ENCODE data around the gene SEC31B.

SEC31B gene

DNA sequence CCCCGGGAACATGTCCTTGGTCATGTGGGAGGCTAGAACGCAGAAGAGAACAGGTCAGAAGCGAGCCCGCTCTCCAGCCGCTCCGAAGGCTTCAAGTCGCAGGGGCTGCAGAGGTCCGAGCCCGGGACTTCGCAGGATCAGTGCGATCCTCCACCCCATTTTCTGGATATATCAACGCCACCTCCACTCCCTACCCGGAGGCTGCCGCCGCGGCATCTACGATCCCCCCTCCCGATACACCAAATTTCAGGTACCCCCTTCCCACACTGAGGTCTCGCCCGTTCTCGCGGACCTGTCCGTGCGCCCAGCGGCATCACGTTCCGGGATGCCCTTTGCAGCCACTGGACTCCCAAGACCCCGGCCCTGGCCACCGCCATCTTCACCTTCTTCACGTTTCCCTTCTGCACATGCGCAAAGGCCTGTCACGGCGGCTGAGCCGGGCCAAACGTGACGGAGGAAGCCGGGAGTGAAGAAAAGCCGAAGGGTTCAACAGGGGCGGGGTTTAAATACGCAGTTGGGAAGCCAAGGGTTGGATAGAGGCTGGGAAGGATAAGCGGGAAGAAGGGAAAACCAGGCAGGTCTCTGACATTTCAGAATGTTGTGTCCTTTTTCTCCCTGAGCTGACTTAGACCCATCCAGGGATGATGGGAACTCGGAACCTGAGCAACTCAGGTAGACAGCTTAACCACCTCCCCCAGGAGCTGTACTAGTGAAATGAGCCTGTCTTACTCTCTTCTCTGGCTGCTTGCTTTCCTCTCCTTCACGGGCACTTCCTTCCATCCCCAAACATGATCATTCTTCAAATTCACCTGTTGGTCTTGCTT is 10.0 kb upstream of the SEC31B start, which contains the start of gene NDUFB8:
Gene NDUFB8, minus strand, starts transcription at position 397 of the 824 bp plus-strand sequence. Its CDS starts 20 bp downstream, at position 377.
- peak; percentile 81 for DNase-seq

DNA sequence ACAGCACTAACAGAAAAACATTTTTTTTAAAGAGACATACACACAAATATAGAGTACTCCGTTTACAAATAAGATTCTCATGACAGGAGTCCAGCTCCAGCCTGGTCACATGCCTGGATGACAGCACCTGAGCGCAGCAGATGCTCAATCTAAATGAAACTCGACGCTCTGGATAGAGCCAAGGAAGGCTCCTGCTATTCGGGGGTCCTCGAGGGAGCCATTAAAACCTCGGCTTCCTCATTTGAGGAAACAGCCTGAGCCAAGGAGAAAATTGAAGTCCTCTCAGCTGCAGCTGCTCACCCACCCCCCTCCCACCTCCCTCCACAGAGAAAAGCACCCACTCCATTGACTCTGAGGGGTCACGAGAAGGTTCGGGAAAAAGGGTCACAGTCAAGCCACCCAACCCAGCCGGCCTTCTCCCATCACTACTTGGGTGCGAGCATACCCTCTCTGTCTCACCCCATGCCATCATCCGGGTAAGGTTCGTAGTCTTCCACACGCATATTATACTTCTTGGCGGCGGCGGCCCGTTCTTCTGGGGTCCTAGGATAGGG is 9.3 kb upstream of the SEC31B start:
- no peak for DNase-seq

DNA sequence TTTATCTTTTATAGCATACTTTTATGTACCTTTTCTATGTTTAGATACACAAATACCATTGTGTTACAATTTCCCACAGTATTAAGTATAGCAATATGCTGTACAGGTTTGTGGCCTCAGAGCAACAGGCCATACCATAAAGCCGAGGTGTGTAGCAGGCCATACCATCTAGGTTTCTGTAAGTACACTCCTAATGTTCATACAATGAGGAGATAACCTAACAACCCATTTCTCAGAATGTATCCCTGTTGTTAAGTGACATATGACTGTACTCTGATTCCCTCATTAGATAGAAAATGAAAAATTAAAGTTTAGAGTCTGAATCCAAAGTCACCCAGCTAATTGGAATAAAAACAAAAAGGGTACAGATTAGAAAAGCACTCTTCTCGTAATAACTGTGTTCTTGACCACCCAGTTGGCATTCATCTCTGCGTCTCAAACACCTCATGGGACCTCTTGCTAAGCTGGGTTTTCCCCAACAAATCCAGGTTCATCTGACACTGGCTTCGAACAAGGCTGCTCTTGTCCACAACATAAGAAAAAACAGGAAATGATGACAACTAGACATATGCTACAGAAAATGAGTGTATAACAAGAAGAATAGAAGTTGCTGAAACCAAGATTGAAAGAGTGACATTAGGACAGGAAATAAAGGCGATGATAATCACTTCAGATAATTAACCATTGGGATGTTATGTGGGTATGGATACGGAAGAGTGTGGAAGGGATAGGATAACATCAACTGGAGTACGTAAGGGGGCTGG is 8.6 kb upstream of the SEC31B start:
- DNase-seq: peak; percentile 11

DNA sequence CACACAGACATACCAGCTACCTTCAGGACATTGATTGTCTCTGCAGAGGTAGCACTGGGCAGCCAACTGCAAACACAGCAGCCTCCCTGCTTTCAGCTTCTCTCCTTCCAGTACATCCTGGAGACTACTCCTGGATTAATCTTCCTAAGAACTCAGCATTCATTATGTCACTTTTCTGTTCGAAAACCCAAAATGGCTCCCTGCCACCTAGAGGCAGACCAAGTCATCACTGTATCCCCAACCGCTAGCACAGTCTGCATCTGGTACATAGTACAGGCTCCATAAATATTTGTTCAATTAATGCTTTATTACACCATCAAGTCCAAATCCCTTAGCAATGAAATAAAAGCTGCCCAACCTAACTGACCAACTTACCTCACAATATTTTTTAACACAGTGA is 5.0 kb upstream of the SEC31B start:
- DNase-seq: no peak

DNA sequence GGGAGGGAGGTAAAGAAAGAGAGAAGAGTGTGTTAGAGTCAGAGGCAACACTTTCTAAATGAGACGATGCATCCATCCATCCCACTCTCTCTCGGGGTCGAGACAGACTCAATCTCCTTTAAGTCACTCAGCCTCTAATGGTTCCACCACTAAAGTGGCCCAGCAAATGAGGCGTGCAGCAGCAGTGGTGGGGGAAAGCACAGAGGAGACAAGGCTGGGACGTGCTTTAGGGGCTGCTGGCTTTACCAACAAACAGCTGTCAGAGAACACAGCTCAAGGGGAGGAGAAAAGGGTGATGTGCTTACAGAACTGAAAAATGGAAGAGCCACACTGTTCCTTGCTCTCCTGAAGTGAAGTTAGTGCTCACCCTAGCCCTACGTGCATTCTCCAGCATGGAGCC is 4.5 kb upstream of the SEC31B start:
- no peak for DNase-seq

DNA sequence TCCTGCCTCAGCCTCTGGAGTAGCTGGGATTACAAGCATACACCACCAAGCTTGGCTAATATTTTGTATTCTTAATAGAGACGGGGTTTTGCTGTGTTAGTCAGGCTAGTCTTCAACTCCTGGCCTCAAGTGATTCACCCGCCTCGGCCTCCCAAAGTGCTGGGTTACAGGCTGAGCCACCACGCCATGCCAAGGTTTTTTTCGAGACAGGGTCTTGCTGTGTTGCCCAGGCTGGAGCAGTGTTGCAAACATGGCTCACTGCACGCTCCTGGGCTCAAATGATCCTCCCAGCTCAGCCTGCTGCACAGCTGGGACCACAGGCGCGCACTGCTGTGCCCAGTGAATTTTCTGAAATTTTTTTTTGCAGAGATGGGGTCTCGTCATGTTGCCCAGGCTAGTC is 3.3 kb upstream of the SEC31B start:
- DNase-seq: no peak

DNA sequence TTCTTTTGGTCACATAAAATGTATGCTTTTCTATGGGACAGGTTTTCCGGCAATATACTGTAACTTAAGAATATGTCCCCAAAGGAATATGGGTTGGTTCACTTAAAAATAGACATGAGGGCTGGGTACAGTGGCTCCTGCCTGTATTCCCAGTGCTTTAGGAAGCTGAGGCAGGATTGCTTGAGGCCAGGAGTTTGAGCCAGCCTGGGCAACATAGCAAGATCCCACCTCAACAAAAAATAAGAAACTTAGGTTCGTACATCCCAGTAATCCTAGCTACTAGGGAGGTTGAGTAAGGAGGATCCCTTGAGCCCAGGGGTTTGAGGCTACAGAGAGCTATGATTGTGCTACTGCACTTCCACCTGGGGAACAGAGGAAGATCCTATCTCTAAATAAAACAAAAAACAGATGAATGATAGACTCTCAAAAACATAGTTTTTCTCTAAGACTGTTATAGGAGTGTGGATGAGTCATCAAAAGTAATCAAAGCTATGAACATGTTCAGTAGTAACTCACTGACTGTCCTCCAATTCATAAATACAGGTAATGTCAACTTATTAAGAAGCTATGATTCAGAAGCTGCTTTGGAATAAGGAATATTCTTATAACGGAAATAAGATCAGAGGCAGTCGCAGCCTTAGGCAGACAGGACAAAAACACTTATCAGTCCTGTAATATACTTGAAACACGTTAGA is 2.6 kb upstream of the SEC31B start:
- DNase-seq: no peak

DNA sequence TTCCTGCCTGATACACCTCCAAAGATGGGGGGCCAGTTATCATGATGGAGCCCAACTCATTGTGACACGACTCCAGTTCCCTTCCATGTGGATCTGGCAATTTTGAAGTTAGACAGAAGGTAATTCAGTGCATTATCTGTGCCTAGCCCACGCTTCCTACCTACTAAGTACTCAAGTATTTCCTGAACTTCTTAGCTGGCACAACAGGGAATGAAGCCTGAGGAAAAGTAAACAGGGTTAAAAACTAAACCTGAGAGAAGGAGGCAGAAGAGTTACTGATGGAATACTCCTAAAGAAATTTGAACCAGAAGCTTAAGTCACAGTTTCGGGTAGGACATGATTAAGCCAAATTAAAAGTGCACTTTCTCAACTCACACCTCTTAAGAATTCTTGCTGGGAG is 1.1 kb upstream of the SEC31B start:
- no peak for DNase-seq

DNA sequence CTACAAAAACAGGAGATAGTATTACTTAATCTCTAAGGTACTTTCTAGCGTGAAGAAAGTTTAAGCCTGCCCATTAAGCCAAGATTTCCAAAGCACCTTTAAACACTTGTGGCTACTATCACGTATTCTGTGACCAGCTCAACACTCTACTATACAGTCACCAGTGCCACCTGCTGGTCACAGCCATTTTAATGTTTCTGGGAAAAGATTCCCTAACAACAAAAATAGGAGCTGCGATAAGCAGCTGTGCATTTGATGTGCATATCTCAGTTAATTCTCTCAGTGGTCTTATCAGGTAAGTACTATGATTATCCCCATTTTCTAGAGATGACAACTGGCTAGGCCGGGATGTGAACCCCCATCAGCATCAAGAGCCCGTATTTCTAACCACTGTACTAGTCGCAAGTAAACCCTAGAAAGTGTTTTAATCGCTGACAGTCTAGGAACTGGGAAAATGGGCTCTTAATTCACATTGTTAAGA is 860 bp downstream of the SEC31B start:
- peak; percentile 53 for DNase-seq

DNA sequence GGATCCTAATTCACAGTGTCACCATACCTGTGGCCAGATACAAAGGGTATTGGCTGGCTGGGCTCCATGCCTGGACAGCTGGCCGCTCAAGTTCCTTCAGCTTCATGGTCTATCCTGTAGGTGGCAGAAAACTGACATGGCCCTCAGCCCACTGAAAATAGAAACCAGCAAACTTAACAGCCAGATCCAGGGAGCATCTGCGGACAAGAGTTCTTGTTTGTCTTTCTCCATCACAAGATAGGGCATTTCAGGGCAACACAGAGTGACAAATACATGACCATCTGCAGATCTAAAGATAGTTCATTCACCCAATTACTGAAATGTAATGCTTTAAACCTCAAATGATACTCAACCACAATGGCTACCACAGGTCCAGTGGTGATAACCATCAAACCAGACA is 2.8 kb downstream of the SEC31B start:
- DNase-seq: no peak

DNA sequence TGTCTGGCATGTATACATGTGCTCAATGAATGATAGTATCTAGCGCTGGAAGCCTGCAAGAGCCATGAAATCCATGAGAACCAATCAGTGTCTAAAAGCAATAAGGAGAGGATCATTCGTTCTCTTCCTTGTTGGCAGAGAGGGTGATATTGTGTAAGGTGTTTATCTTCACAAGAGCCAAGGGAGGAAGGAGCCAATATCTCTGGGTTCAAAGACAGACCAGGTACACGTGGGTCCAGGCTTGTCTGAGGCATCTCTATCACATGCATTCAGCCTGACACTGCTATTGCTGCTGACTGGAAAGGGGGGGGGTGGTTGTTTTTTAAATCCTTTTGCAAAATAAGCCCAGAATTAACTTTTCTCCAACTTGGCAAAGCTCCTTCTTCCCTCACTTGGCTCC is 4.0 kb downstream of the SEC31B start:
- DNase-seq: no peak

DNA sequence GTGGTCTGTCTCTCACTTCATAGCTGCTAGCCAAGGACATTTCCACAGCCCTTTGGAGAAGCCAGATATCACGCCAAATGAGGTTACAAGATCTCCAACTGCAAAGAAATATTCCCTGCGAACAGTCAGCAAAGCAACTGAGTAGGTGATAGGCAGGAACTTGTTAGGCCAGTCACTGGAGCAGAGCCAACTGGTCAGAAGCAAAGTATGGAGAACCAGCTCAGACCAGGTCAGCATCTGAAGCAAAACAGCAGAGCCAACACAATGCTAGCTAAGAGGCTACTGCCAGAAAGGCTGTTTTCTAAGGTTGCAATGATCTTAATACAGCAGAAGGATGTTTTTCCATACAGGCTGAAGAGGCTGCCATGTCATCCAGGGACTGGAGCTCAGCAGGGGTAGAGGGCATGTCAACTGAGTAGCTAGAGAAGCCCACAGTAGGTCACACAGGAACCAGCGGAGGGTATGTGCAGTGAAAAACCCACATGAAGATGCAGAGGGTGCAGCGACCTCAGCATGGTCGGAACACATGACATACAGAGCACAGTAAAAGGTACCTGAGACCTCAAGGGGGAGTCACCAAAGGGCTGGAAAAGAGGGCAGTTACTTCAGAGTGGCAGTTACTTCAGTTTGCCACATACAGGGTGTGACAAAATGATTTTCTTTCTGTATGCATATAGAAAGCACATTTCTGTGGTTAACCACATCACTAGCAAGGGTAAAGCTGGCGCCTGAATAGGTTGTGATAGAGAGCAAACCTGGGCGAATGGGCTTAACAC is 8.9 kb downstream of the SEC31B start:
- DNase-seq: peak; percentile 49

DNA sequence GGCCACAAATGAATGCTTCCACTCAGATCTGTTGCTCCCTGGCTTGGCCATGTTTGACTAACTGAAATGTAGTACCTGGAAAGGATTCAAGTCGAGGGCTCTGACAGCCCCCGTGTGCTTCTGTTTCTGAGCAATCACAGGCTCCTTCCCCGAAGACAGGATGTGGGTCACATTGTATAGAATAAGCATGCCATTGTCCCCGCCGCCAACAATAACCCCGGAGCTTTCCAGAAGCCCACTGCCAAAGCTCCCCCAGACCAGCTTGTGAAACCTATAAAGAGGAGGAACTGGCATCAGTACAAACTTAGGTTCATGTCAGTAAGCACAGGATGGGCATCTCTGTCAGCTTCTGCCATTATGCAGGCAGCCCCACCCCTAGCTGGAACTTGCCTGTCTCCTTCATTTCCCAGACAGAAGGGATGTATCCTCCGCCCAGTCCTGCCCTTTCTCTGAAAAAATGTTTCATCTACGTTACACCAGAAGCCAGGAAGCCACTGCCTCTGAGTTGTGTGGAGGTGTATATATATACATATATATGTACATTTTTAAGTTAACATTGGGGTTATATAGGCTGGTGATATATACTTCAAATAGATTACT is 10.3 kb downstream of the SEC31B start:
- DNase-seq: no peak

DNA sequence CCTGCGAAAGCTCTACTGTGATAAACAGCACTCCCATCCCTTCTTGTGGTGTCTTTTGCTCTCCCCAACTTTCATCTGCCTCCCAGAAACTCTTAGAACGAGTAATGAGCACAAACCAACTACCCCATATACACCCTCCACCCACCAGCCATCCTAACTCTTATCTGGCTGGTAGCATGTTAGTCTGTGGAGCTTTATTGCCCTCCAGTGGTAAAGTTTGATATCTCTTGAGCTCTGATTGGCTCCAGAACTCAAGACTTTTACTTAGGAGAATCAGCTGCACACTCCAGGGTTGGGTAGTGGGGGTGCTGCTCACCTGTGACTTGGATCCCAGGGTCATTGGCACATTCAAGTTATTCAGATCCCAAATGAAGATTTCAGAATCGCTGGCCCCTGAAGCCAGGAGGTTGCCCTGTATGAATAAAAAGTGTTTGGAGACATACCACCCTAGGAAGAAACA is 10.9 kb downstream of the SEC31B start:
- DNase-seq: peak; percentile 21

DNA sequence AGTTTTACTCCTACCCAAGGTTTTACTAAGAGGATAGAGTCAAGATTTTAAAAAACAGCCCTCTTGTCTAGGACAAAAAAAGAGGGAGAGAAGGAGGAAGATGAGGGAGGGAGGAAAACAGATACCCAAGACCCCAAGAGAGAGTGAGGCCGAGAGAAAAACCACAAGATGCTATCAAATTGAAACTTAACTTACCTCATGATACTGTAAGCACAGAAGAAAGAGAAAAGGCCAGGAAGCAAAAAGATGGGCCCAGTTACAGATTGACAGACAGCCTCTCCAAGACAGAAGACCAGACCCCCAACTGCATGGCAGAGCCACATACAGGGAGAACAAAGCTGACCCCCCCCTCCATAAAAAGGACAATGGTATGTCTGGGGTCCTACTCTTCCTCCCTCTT is 11.4 kb downstream of the SEC31B start:
- no peak for DNase-seq

DNA sequence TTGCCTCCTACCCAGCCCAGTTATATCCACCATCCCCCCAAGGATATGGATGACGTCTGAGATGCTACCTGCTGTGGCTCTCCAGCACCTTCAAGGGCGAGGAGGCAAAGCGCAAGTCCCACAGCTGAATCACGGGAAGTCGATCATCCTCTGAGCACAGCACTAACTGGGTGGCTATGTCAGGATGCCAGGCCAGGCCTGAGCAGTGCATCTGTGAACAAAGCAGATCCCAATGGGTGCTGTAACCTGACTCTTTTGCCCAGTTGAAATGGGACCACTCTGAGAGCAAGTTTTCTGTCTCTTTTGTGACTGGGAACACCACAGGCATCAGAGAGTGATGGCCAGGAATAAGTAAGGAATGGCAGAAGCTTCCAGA is 12.3 kb downstream of the SEC31B start:
- DNase-seq: no peak

DNA sequence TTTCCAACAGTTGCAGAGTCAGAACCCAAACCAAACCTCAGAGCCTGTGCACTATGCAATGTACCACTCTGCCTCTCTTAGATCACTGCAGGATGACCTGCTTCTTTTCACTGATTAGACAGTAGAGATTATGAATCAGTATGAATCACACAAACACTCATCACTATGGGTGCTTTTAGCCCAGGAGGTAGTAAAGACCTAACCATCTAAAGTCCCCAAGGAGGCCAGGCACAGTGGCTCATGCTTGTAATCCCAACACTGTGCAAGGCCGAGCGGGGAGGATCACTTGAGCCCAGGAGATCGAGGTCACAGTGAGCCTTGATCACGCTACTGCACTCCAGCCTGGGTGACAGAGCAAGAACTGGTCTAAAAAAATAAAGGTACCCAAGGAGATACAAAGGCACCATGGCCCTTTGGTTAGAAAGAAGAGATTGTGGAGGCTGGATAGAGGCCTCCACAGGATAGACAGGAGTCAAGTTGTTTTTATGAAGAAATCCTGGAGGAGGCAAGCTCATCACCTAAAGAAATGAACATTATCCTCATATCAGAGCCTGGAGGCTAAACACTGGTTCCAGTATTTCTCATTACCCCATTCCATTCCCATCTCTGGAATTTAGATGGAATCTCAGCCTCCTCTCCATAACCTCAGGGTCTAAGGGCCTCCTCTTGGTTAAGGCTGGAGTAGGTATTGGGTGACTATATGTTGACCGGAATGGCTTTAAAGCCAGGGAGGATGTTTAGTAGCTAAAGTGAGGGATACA is 12.9 kb downstream of the SEC31B start:
- DNase-seq: no peak

DNA sequence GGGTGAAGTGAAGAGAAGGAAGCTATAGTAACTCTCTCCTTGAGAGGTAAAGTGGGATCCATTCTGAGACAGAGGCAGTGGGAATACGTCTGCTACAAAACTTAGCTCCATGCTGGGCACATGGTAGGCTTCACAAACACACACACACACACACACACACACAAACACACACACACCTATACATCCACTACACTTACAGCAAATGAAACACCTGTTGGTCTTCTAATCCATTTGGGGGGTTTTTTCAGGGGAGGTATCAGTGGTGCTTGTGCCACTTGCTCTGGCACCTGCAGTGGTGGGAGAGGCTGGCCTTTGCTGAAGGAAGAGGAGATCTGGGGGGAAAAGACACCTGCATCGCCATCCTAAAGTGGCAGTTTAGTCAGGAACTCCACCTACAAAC is 14.5 kb downstream of the SEC31B start:
- no peak for DNase-seq

DNA sequence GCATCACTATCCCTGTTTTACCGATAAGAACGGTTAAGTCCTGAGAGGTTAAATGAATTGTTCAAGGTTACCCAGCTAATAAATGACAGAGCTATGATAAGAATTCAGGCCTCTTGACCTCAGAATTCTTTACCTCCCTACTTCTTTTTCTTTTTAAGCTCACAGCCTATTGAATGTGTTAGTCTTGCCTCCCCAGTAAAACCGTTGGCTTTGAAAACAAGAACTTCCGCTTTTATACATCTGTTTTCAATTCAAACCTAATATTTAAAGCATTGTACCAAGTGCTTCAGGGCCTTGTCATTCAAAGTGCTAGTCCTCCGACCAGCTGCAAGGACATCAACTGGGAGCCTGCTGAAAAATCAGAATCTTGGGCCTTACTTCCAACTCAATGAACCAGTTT is 15.6 kb downstream of the SEC31B start:
- DNase-seq: no peak

DNA sequence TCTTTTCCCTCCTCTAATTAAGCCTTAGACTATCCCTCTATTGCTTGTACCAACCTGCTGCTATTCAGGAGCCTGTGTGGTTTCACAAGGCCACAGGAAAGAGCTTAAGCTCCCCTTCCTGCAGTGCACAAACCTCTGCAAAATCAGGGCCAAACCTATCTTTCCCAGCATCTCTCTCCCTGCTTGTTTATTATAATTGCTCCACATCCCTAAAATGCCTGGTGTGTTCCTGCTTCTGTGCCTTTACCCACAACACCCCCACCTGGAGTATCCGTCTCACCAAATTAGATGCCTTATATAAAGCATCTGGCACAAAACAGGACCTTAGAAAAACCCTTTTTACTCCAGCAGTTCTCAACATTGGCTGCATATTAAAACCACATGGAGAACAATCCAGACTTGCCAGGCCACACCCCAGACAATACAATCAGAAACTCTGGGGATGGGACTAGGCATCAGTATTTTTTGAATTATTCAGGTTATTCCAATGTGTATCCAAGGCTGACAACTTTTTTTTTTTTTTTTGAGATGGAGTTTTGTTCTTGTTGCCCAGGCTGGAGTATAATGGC is 16.7 kb downstream of the SEC31B start:
- DNase-seq: no peak

DNA sequence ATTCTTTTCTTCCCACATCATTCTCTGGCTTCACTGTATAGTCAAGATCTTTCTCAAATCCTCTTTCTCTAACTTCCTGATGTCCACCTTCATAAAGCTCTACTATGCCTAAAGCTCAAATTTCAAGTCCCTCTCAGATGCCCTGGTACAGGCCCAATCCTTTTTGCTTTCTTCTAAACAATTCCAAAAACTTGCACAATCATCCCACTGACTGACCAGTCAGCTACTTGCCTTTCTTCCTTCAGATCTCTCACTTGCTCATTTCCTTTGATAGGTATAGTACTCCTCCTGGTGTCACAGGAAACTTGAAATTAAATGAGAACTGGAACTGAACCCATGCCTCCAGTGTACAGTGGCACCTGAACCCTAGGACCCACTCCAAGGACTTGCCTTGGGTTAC is 18.2 kb downstream of the SEC31B start:
- no peak for DNase-seq

Data from effector CD4-positive, alpha-beta T cell (primary cell).